ENCODE measurements around the gene PITPNB.

DNA sequence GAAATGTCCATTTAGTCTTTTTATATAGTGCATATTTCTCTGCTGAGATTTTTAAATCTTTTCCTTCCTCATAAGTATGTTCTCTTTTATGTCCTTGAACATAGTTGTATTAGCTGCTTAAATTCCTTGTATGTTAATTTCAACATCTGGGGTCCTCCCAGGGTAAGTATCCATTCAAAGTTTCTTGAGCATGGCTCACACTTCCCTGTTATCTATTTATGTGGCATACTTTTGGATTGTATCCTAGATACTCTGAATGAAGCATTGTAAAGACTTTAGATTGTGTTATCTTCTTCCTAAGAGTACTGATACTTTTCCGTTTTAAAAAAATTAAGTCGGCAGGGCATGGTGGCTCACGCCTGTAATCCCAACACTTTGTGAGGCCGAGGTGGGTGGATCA is 28.4 kb upstream of the PITPNB start:
- TF ChIP-seq, protein P1, sequence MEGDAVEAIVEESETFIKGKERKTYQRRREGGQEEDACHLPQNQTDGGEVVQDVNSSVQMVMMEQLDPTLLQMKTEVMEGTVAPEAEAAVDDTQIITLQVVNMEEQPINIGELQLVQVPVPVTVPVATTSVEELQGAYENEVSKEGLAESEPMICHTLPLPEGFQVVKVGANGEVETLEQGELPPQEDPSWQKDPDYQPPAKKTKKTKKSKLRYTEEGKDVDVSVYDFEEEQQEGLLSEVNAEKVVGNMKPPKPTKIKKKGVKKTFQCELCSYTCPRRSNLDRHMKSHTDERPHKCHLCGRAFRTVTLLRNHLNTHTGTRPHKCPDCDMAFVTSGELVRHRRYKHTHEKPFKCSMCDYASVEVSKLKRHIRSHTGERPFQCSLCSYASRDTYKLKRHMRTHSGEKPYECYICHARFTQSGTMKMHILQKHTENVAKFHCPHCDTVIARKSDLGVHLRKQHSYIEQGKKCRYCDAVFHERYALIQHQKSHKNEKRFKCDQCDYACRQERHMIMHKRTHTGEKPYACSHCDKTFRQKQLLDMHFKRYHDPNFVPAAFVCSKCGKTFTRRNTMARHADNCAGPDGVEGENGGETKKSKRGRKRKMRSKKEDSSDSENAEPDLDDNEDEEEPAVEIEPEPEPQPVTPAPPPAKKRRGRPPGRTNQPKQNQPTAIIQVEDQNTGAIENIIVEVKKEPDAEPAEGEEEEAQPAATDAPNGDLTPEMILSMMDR (IDR thresholded peaks at IDR 0.05) = no peak
- TF ChIP-seq TP53 (CRISPR knock-in tag; IDR thresholded peaks at IDR 0.05) (no peak), IRF2 (CRISPR knock-in tag; IDR thresholded peaks at IDR 0.05; ENCODE audit: borderline replicate concordance, low read depth) (no peak), KAT7 (CRISPR knock-in tag; IDR thresholded peaks at IDR 0.05; ENCODE audit: borderline replicate concordance) (no peak), ESRRA (CRISPR knock-in tag; IDR thresholded peaks at IDR 0.05; ENCODE audit: borderline replicate concordance) (no peak), ATF1 (CRISPR knock-in tag; IDR thresholded peaks at IDR 0.05) (no peak), ZNF263 (CRISPR knock-in tag; IDR thresholded peaks at IDR 0.05; ENCODE audit: low read depth) (no peak), NR3C1 (CRISPR knock-in tag; conservative IDR thresholded peaks at IDR 0.05; ENCODE audit: low read depth) (no peak), SMAD3 (CRISPR knock-in tag; IDR thresholded peaks at IDR 0.05; ENCODE audit: borderline replicate concordance) (no peak)
- TF ChIP-seq, protein P2, sequence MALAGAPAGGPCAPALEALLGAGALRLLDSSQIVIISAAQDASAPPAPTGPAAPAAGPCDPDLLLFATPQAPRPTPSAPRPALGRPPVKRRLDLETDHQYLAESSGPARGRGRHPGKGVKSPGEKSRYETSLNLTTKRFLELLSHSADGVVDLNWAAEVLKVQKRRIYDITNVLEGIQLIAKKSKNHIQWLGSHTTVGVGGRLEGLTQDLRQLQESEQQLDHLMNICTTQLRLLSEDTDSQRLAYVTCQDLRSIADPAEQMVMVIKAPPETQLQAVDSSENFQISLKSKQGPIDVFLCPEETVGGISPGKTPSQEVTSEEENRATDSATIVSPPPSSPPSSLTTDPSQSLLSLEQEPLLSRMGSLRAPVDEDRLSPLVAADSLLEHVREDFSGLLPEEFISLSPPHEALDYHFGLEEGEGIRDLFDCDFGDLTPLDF (CRISPR knock-in tag; IDR thresholded peaks at IDR 0.05) = no peak
- TF ChIP-seq, protein P3, sequence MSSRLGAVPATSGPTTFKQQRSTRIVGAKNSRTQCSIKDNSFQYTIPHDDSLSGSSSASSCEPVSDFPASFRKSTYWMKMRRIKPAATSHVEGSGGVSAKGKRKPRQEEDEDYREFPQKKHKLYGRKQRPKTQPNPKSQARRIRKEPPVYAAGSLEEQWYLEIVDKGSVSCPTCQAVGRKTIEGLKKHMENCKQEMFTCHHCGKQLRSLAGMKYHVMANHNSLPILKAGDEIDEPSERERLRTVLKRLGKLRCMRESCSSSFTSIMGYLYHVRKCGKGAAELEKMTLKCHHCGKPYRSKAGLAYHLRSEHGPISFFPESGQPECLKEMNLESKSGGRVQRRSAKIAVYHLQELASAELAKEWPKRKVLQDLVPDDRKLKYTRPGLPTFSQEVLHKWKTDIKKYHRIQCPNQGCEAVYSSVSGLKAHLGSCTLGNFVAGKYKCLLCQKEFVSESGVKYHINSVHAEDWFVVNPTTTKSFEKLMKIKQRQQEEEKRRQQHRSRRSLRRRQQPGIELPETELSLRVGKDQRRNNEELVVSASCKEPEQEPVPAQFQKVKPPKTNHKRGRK (CRISPR knock-in tag; IDR thresholded peaks at IDR 0.05; ENCODE audit: borderline replicate concordance) = no peak
- TF ChIP-seq, protein P4, sequence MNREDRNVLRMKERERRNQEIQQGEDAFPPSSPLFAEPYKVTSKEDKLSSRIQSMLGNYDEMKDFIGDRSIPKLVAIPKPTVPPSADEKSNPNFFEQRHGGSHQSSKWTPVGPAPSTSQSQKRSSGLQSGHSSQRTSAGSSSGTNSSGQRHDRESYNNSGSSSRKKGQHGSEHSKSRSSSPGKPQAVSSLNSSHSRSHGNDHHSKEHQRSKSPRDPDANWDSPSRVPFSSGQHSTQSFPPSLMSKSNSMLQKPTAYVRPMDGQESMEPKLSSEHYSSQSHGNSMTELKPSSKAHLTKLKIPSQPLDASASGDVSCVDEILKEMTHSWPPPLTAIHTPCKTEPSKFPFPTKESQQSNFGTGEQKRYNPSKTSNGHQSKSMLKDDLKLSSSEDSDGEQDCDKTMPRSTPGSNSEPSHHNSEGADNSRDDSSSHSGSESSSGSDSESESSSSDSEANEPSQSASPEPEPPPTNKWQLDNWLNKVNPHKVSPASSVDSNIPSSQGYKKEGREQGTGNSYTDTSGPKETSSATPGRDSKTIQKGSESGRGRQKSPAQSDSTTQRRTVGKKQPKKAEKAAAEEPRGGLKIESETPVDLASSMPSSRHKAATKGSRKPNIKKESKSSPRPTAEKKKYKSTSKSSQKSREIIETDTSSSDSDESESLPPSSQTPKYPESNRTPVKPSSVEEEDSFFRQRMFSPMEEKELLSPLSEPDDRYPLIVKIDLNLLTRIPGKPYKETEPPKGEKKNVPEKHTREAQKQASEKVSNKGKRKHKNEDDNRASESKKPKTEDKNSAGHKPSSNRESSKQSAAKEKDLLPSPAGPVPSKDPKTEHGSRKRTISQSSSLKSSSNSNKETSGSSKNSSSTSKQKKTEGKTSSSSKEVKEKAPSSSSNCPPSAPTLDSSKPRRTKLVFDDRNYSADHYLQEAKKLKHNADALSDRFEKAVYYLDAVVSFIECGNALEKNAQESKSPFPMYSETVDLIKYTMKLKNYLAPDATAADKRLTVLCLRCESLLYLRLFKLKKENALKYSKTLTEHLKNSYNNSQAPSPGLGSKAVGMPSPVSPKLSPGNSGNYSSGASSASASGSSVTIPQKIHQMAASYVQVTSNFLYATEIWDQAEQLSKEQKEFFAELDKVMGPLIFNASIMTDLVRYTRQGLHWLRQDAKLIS (CRISPR knock-in tag; IDR thresholded peaks at IDR 0.05; ENCODE audit: borderline replicate concordance) = no peak
- TF ChIP-seq, protein P5, sequence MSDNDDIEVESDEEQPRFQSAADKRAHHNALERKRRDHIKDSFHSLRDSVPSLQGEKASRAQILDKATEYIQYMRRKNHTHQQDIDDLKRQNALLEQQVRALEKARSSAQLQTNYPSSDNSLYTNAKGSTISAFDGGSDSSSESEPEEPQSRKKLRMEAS (CRISPR knock-in tag; IDR thresholded peaks at IDR 0.05) = no peak
- TF ChIP-seq, protein P6, sequence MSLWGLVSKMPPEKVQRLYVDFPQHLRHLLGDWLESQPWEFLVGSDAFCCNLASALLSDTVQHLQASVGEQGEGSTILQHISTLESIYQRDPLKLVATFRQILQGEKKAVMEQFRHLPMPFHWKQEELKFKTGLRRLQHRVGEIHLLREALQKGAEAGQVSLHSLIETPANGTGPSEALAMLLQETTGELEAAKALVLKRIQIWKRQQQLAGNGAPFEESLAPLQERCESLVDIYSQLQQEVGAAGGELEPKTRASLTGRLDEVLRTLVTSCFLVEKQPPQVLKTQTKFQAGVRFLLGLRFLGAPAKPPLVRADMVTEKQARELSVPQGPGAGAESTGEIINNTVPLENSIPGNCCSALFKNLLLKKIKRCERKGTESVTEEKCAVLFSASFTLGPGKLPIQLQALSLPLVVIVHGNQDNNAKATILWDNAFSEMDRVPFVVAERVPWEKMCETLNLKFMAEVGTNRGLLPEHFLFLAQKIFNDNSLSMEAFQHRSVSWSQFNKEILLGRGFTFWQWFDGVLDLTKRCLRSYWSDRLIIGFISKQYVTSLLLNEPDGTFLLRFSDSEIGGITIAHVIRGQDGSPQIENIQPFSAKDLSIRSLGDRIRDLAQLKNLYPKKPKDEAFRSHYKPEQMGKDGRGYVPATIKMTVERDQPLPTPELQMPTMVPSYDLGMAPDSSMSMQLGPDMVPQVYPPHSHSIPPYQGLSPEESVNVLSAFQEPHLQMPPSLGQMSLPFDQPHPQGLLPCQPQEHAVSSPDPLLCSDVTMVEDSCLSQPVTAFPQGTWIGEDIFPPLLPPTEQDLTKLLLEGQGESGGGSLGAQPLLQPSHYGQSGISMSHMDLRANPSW (CRISPR knock-in tag; conservative IDR thresholded peaks at IDR 0.05; ENCODE audit: low read depth) = no peak

Data from WTC11 (cell line).